ENCODE results near the gene AUTS2.
A peak's percentile ranks its signal among the peaks of the same experiment; 100 is the strongest.

Gene AUTS2

GRCh38 chr7:69893906-69894305, 295.6 kb downstream of the AUTS2 start:
- DNase-seq (ENCODE audit: low spot score): peak; percentile 32

GRCh38 chr7:69895446-69895845, 297.2 kb downstream of the AUTS2 start:
- no peak for DNase-seq (ENCODE audit: low spot score)

GRCh38 chr7:69896121-69896520, 297.8 kb downstream of the AUTS2 start:
- DNase-seq (ENCODE audit: low spot score): no peak

- DNase-seq (ENCODE audit: low spot score): no peak
These were observed 299.9 kb downstream of the AUTS2 start for GRCh38 chr7:69898189-69898588.

GRCh38 chr7:69903410-69903809, 305.1 kb downstream of the AUTS2 start:
- DNase-seq (ENCODE audit: low spot score): peak; percentile 18

GRCh38 chr7:69906283-69906995, 308.2 kb downstream of the AUTS2 start:
- DNase-seq (ENCODE audit: low spot score): peak; percentile 15

GRCh38 chr7:69907720-69908119, 309.4 kb downstream of the AUTS2 start:
- no peak for DNase-seq (ENCODE audit: low spot score)

GRCh38 chr7:69908454-69908853, 310.2 kb downstream of the AUTS2 start:
- no peak for DNase-seq (ENCODE audit: low spot score)

GRCh38 chr7:69910150-69910549, 311.9 kb downstream of the AUTS2 start:
- DNase-seq (ENCODE audit: low spot score): no peak

- DNase-seq (ENCODE audit: low spot score): no peak
These were observed 313.1 kb downstream of the AUTS2 start for GRCh38 chr7:69911337-69911736.

GRCh38 chr7:69912141-69912540, 313.9 kb downstream of the AUTS2 start:
- no peak for DNase-seq (ENCODE audit: low spot score)

GRCh38 chr7:69912846-69913245, 314.6 kb downstream of the AUTS2 start:
- peak; percentile 47 for DNase-seq (ENCODE audit: low spot score)

GRCh38 chr7:69919426-69920111, 321.3 kb downstream of the AUTS2 start:
- DNase-seq (ENCODE audit: low spot score): no peak

- DNase-seq (ENCODE audit: low spot score): no peak
These were observed 322.5 kb downstream of the AUTS2 start for GRCh38 chr7:69920797-69921196.

- no peak for DNase-seq (ENCODE audit: low spot score)
These were observed 323.9 kb downstream of the AUTS2 start for GRCh38 chr7:69922026-69922803.

GRCh38 chr7:69927461-69927860, 329.2 kb downstream of the AUTS2 start:
- DNase-seq (ENCODE audit: low spot score): no peak

- no peak for DNase-seq (ENCODE audit: low spot score)
These were observed 330.3 kb downstream of the AUTS2 start for GRCh38 chr7:69928621-69929020.

GRCh38 chr7:69929622-69930021, 331.3 kb downstream of the AUTS2 start:
- DNase-seq (ENCODE audit: low spot score): no peak

GRCh38 chr7:69932034-69932628, 333.9 kb downstream of the AUTS2 start:
- peak; percentile 57 for DNase-seq (ENCODE audit: low spot score)

GRCh38 chr7:69934144-69934903, 336.0 kb downstream of the AUTS2 start:
- no peak for DNase-seq (ENCODE audit: low spot score)

GRCh38 chr7:69935107-69935506, 336.8 kb downstream of the AUTS2 start:
- no peak for DNase-seq (ENCODE audit: low spot score)

- DNase-seq (ENCODE audit: low spot score): no peak
These were observed 338.8 kb downstream of the AUTS2 start for GRCh38 chr7:69937097-69937496.
